Left ventricle myocardium inferior (tissue), 1 donor: ENCODE measurements around the gene TPM1. TPM values are rescaled to one million over a fixed set of nuclear protein-coding genes. Genes with fewer than 3 reads are reported as not detected.

ENCODE experiments used
- DNase-seq: peaks from one replicate; pipeline ENCODE4 v3.0.0-alpha.2; 2020
- H3K27ac ChIP-seq: fragments of 200-600 bp; replicated peaks from 2 replicates; pipeline ENCODE4 v1.8.0; 2021
- H3K27me3 ChIP-seq: fragments of 200-600 bp; 2 replicates; pipeline ENCODE4 v1.8.0; 2021; ENCODE audit warnings: low read depth
- H3K36me3 ChIP-seq: fragments of 200-600 bp; 2 replicates; pipeline ENCODE4 v1.8.0; 2021
- H3K4me1 ChIP-seq: fragments of 200-600 bp; 2 replicates; pipeline ENCODE4 v1.8.0; 2021
- H3K4me3 ChIP-seq: fragments of 200-600 bp; 2 replicates; pipeline ENCODE4 v1.8.0; 2021; ENCODE audit warnings: mild to moderate bottlenecking, moderate library complexity
- H3K9me3 ChIP-seq: fragments of 200-600 bp; replicated peaks from 2 replicates; pipeline ENCODE4 v1.8.0; 2021
- intact Hi-C: fragments of 100-400 bp; cut with micrococcal nuclease; formaldehyde crosslinking; loops from one replicate; pipeline ENCODE4 v1.11.0; 2022
- total RNA-seq: library from RNA; stranded (reverse); fragmentation: NEBNext Ultra II Directional; extraction: Animal tissue kit (Norgen Biotek cat#: 25700); gene quantifications from one replicate; pipeline ENCODE4 v1.2.1, GENCODE V29; 2021
- TF ChIP-seq, protein P1 (sequence below): fragments of 200-600 bp; IDR thresholded peaks from 2 replicates; pipeline ENCODE4 v1.8.0; 2021; ENCODE audit warnings: antibody characterized with exemption, mild to moderate bottlenecking, borderline replicate concordance
- donor health status: DM: no; HTN: yes; CAD: no; lungs with severe emphysema.

The TPM1 gene
- total RNA-seq, 1 donor from 2014 or later, result 12,604 TPM

DNA sequence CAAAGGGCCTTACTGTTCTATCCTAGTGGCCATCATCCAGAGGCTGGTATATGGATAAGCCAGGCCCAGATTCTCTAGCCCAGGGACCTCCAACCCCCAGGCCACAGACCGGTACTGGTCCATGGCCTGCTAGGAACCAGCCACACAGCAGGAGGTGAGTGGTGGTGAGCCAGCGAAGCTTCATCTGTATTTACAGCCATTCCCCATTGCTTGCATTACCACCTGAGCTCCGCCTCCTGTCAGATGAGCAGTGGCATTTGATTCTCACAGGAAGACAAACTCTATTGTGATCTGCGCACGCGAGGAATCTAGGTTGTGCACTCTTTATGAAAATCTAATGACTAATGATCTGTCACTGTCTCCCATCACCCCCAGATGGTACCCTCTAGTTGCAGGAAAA is 30.1 kb upstream of the TPM1 start:
- TF ChIP-seq, protein P1, sequence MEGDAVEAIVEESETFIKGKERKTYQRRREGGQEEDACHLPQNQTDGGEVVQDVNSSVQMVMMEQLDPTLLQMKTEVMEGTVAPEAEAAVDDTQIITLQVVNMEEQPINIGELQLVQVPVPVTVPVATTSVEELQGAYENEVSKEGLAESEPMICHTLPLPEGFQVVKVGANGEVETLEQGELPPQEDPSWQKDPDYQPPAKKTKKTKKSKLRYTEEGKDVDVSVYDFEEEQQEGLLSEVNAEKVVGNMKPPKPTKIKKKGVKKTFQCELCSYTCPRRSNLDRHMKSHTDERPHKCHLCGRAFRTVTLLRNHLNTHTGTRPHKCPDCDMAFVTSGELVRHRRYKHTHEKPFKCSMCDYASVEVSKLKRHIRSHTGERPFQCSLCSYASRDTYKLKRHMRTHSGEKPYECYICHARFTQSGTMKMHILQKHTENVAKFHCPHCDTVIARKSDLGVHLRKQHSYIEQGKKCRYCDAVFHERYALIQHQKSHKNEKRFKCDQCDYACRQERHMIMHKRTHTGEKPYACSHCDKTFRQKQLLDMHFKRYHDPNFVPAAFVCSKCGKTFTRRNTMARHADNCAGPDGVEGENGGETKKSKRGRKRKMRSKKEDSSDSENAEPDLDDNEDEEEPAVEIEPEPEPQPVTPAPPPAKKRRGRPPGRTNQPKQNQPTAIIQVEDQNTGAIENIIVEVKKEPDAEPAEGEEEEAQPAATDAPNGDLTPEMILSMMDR, result no peak
- Histone ChIP-seq H3K4me1 (peaks cover 27% of the 10 kb centered on the region), H3K27ac (no peak overlapping the region), H3K9me3 (no peaks in the 10 kb centered on the region), H3K4me3 (no peak overlapping the region), H3K36me3 (no peaks in the 10 kb centered on the region), H3K27me3 (no peaks in the 10 kb centered on the region)
- intact Hi-C loops, result no loop called here
- no peak for DNase-seq

DNA sequence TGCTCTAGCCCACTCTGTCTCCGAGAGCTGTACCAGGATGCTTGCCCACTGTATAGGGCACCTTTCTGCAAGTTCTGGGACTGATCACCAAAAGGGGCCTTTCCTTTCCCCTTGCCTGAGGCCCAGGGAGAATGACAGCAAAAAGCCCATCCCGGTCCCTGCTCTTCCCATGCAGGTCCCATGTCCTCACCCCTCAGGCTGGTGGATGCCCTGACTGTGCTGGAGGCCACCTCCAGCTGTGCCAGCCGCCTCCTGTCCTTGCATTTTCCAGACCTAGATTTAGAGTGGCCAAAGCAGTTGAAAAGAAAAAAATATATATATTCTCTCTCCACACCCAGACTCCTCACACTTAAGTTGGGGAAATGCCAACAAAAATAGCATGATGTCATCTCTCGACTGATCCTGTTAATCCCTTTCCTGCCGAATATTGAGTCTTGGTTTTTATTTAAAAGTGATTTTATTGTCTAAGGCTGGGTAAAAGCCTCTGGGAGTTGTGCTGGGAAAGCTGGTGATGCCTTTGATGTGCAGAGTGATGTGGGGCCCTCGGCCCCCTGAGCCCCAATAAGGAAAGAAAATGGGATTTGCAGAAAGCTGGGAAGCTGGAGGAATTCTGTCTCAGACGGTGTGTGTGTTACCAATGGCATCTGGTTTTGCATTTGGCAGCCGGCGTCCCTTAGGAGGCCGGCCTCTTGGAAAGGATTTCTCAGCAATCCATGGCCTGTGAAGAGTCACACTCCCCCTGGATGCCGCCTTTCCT is 29.3 kb upstream of the TPM1 start:
- Histone ChIP-seq H3K4me3 (no peak overlapping the region), H3K27ac (peak overlapping the region; percentile 28), H3K27me3 (no peaks in the 10 kb centered on the region), H3K9me3 (no peaks in the 10 kb centered on the region), H3K4me1 (peaks cover 27% of the 10 kb centered on the region), H3K36me3 (no peaks in the 10 kb centered on the region)
- intact Hi-C loops, result no loop called here
- TF ChIP-seq, protein P1, result no peak
- DNase-seq, result no peak

DNA sequence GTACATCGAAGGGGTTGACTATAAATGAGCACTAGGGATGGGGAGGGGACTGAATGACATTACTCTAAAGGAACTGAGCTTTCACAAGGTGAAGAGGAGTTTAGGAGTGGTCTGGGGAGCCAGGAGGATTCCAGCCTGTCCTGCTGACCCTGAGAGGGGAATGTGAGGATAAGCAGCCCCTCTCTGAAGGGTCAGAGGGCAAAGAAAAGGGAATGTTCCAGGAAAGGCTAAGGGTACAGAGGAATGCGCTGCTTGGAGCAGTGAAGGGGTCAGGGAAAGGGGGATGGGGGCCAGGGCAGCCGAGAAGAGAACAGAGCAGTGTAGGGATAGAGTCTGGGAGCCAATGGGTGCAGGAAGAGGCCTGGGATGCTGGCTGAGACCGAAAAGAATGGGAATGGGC is 28.0 kb upstream of the TPM1 start:
- Histone ChIP-seq H3K36me3 (no peaks in the 10 kb centered on the region), H3K27me3 (no peaks in the 10 kb centered on the region), H3K9me3 (no peaks in the 10 kb centered on the region), H3K27ac (no peak overlapping the region), H3K4me3 (no peak overlapping the region), H3K4me1 (peaks cover 27% of the 10 kb centered on the region)
- intact Hi-C loops, result no loop called here
- TF ChIP-seq, protein P1, result no peak
- no peak for DNase-seq

DNA sequence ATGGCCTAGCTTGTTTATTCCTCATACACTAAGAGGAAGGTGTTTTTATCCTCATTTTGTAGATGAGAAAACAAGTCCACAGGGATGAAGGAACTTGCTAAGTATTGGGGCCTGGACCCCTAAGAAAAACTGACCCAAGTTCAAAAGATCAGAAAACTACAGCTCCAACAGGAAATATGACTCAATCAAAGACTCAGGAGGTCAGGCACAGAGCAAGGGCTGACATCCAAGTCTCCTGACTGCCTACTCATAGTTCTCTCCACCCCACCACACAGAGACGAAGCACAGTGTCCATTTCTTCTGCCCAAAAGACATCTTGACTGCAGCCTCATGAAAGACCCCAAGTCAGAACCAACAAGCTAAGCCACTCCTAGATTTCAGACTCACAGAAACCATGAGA is 26.9 kb upstream of the TPM1 start:
- Histone ChIP-seq H3K4me1 (peaks cover 27% of the 10 kb centered on the region), H3K36me3 (no peaks in the 10 kb centered on the region), H3K27me3 (no peaks in the 10 kb centered on the region), H3K27ac (peak overlapping the region; percentile 39), H3K4me3 (no peak overlapping the region), H3K9me3 (no peaks in the 10 kb centered on the region)
- DNase-seq, result no peak
- TF ChIP-seq, protein P1, result no peak
- intact Hi-C loops, result no loop called here

DNA sequence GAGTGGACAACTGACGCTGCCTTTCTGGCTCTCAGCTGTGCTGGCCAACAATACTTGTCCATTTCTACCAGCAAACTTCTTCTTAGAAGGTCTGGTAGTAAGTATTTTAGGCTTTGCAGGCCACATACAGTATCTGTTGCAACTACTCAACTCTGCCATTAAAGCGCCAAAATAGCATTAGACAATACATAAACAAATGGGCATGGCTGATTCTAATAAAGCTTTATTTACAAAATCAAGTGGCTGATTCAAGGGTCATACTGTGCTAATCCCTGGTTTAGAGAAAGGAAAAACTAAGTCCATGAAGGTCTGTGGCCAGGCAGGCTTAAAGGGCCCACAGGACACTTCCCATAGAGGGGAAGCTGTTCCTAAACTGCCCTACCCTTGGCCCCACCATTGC is 26.3 kb upstream of the TPM1 start:
- no peaks in the 10 kb centered on the region for H3K9me3 ChIP-seq
- no peak for DNase-seq
- peak overlapping the region; percentile 39 for H3K27ac ChIP-seq
- peaks cover 27% of the 10 kb centered on the region for H3K4me1 ChIP-seq
- TF ChIP-seq, protein P1, result no peak
- no peaks in the 10 kb centered on the region for H3K27me3 ChIP-seq
- intact Hi-C loops, result no loop called here
- no peaks in the 10 kb centered on the region for H3K36me3 ChIP-seq
- H3K4me3 ChIP-seq, result no peak overlapping the region
